ENCODE data around the gene USP24. TPM values are rescaled to one million over a fixed set of nuclear protein-coding genes. Genes with fewer than 3 reads are reported as not detected.

USP24 gene
- total and polyA plus RNA-seq, 10 of the 15 experiments (the other 5 are each of a cell fraction or from before 2014, with no cell fraction given), result 4.6 to 36.5 (median 25.3) TPM

DNA sequence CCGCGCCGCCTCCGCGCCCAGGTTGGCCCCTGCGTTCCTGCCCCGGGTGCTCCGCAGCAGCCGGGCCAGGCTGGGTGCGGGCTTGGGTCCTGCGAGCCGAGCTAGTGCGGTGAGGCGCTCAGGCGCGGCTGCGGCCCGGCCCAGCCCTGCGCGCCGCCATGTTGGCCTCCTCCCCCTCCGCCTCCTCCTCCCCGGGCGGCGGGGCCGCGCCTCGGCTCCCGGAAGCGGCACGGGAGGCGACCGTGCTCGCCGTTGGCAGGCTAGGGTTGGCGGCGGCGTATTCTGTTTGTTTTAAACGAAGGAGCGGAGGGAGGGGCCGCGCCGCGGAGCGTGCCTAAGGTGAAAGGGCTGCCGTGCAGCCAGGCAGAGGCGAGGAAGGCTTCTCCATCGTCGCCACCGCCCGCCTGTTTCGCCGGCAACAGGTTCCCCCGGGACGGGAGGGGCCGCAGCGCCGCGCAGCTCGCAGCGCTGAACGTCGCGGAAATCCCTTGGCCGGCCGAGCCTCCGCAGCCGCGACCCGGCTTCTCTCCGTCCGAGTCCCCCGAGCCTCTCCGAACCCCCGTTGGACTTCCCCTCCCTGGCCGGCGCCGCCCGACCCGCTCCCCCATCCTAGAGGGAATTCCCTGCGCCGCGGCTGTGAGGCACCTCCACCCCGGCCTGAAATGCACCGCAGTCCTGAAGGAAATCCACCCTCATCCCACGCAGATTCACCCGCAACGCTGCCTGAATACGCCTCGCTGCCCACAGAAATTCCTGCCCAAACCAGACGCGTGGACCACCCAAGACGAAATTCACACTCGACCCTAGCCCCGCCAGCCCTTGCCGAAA is at the start of gene USP24 (continued):
- TF ChIP-seq, protein P1, sequence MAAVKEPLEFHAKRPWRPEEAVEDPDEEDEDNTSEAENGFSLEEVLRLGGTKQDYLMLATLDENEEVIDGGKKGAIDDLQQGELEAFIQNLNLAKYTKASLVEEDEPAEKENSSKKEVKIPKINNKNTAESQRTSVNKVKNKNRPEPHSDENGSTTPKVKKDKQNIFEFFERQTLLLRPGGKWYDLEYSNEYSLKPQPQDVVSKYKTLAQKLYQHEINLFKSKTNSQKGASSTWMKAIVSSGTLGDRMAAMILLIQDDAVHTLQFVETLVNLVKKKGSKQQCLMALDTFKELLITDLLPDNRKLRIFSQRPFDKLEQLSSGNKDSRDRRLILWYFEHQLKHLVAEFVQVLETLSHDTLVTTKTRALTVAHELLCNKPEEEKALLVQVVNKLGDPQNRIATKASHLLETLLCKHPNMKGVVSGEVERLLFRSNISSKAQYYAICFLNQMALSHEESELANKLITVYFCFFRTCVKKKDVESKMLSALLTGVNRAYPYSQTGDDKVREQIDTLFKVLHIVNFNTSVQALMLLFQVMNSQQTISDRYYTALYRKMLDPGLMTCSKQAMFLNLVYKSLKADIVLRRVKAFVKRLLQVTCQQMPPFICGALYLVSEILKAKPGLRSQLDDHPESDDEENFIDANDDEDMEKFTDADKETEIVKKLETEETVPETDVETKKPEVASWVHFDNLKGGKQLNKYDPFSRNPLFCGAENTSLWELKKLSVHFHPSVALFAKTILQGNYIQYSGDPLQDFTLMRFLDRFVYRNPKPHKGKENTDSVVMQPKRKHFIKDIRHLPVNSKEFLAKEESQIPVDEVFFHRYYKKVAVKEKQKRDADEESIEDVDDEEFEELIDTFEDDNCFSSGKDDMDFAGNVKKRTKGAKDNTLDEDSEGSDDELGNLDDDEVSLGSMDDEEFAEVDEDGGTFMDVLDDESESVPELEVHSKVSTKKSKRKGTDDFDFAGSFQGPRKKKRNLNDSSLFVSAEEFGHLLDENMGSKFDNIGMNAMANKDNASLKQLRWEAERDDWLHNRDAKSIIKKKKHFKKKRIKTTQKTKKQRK (IDR thresholded peaks at IDR 0.05; ENCODE audit: low read depth, low read length), result no peak
- TF ChIP-seq, protein P2, sequence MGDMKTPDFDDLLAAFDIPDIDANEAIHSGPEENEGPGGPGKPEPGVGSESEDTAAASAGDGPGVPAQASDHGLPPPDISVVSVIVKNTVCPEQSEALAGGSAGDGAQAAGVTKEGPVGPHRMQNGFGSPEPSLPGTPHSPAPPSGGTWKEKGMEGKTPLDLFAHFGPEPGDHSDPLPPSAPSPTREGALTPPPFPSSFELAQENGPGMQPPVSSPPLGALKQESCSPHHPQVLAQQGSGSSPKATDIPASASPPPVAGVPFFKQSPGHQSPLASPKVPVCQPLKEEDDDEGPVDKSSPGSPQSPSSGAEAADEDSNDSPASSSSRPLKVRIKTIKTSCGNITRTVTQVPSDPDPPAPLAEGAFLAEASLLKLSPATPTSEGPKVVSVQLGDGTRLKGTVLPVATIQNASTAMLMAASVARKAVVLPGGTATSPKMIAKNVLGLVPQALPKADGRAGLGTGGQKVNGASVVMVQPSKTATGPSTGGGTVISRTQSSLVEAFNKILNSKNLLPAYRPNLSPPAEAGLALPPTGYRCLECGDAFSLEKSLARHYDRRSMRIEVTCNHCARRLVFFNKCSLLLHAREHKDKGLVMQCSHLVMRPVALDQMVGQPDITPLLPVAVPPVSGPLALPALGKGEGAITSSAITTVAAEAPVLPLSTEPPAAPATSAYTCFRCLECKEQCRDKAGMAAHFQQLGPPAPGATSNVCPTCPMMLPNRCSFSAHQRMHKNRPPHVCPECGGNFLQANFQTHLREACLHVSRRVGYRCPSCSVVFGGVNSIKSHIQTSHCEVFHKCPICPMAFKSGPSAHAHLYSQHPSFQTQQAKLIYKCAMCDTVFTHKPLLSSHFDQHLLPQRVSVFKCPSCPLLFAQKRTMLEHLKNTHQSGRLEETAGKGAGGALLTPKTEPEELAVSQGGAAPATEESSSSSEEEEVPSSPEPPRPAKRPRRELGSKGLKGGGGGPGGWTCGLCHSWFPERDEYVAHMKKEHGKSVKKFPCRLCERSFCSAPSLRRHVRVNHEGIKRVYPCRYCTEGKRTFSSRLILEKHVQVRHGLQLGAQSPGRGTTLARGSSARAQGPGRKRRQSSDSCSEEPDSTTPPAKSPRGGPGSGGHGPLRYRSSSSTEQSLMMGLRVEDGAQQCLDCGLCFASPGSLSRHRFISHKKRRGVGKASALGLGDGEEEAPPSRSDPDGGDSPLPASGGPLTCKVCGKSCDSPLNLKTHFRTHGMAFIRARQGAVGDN (IDR thresholded peaks at IDR 0.05), result peak; percentile 73
- peak in 1 of 2 experiments; percentile 65; a peak in 2 of 3 replicates for TF ChIP-seq EGR1 (IDR thresholded peaks at IDR 0.05; ENCODE audit: borderline replicate concordance in 1 of 2, low read depth in 2 of 2, low read length in 2 of 2)
- TF ChIP-seq, protein P3, sequence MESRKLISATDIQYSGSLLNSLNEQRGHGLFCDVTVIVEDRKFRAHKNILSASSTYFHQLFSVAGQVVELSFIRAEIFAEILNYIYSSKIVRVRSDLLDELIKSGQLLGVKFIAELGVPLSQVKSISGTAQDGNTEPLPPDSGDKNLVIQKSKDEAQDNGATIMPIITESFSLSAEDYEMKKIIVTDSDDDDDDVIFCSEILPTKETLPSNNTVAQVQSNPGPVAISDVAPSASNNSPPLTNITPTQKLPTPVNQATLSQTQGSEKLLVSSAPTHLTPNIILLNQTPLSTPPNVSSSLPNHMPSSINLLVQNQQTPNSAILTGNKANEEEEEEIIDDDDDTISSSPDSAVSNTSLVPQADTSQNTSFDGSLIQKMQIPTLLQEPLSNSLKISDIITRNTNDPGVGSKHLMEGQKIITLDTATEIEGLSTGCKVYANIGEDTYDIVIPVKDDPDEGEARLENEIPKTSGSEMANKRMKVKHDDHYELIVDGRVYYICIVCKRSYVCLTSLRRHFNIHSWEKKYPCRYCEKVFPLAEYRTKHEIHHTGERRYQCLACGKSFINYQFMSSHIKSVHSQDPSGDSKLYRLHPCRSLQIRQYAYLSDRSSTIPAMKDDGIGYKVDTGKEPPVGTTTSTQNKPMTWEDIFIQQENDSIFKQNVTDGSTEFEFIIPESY (IDR thresholded peaks at IDR 0.05), result no peak
- no peak for TF ChIP-seq CREM (IDR thresholded peaks at IDR 0.05; ENCODE audit: low read depth)
- TF ChIP-seq NBN (IDR thresholded peaks at IDR 0.05), result peak; percentile 44; the same call in 1 of the 2 replicates
- TF ChIP-seq PML (IDR thresholded peaks at IDR 0.05; ENCODE audit: low read length), result peak; percentile 86
- 0 out of 2 replicates have a peak, but pooled peaks have one; percentile 5 for TF ChIP-seq TCF12 (IDR thresholded peaks at IDR 0.05; ENCODE audit: low read depth, low read length)
- TF ChIP-seq ETV6 (conservative IDR thresholded peaks at IDR 0.05 in 1 of 2, IDR thresholded peaks at IDR 0.05 in 1 of 2; ENCODE audit: borderline replicate concordance in 1 of 2, low read depth in 1 of 2), result no peak
- no peak for TF ChIP-seq NR2C2 (IDR thresholded peaks at IDR 0.05; ENCODE audit: borderline replicate concordance, control insufficient read depth, insufficient read length, low read depth)
- TF ChIP-seq, protein P4, sequence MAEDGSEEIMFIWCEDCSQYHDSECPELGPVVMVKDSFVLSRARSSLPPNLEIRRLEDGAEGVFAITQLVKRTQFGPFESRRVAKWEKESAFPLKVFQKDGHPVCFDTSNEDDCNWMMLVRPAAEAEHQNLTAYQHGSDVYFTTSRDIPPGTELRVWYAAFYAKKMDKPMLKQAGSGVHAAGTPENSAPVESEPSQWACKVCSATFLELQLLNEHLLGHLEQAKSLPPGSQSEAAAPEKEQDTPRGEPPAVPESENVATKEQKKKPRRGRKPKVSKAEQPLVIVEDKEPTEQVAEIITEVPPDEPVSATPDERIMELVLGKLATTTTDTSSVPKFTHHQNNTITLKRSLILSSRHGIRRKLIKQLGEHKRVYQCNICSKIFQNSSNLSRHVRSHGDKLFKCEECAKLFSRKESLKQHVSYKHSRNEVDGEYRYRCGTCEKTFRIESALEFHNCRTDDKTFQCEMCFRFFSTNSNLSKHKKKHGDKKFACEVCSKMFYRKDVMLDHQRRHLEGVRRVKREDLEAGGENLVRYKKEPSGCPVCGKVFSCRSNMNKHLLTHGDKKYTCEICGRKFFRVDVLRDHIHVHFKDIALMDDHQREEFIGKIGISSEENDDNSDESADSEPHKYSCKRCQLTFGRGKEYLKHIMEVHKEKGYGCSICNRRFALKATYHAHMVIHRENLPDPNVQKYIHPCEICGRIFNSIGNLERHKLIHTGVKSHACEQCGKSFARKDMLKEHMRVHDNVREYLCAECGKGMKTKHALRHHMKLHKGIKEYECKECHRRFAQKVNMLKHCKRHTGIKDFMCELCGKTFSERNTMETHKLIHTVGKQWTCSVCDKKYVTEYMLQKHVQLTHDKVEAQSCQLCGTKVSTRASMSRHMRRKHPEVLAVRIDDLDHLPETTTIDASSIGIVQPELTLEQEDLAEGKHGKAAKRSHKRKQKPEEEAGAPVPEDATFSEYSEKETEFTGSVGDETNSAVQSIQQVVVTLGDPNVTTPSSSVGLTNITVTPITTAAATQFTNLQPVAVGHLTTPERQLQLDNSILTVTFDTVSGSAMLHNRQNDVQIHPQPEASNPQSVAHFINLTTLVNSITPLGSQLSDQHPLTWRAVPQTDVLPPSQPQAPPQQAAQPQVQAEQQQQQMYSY (CRISPR knock-in tag; IDR thresholded peaks at IDR 0.05), result no peak
- TF ChIP-seq ESRRA (IDR thresholded peaks at IDR 0.05; ENCODE audit: low read length), result no peak
- no peak for TF ChIP-seq BCL11A (IDR thresholded peaks at IDR 0.05; ENCODE audit: low read depth, low read length)
- TF ChIP-seq MYC (IDR thresholded peaks at IDR 0.05; ENCODE audit: insufficient read depth, insufficient read length, insufficient replicate concordance, low read length, severe bottlenecking), result no peak
- no peak for TF ChIP-seq SIN3A (IDR thresholded peaks at IDR 0.05; ENCODE audit: low read depth, low read length)

Measured in GM12878 (cell line).